Epithelial cell of proximal tubule (primary cell): ENCODE data around the gene KIZ. TPM values are rescaled to one million over a fixed set of nuclear protein-coding genes. Genes with fewer than 3 reads are reported as not detected.

Experiments used
- DNase-seq: peaks from one replicate; pipeline ENCODE4 v3.0.0-alpha.2; 2011; ENCODE audit warnings: low read depth
- H3K4me3 ChIP-seq: 2 replicates; pipeline ENCODE4 v1.5.1; 2011; ENCODE audit warnings: low read depth, mild to moderate bottlenecking, low read length
- total RNA-seq: library from RNA; depleted of rRNA; stranded (reverse); fragments of >200 nt; gene quantifications from 2 replicates; pipeline ENCODE4 v1.2.3, GENCODE V29; 2015
- TF ChIP-seq, protein P1 (sequence below): conservative IDR thresholded peaks from 2 replicates; pipeline ENCODE4 v1.5.1; 2012; ENCODE audit warnings: low read depth, mild to moderate bottlenecking, low read length

KIZ gene
- total RNA-seq = 3.1 and 4.7 TPM in 2 replicates

DNA sequence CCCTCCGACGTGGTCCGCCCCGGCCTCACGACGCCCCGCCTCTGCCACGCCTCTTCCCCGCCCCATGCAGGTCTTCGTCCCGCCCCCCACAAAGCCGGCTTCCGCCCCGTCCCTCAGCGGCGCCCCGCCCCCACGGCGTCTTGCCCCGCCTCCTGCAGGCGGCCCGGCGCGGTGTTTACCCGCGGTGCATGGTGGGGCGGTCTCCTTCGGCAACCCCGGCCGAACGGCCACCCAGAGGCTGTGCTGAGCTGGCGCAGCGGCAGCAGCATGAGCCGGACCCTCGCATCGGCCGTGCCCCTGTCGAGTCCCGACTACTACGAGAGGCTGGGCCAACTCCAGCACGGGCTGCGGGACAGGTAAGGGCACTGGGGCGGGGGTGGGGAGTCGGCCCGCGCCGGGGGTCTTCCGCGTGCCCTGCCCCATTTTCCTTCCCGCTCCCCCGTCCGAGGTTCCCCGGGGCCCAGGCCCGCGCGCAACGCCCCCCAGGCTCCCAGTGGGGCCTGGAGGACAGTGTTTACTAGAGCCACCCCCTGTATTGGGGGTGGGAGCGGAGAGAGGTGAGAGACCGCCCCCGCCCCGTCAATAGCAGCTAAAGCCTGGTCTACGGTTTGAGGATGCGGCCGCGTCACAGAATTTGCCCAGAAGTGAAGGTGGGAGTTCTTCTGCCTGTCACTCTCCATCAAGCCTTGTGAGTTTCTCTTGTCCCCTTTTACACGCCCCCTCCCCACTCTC is at the start of gene KIZ:
Gene KIZ, plus strand, starts transcription at position 234 of the 732 bp plus-strand sequence. Its CDS starts 34 bp downstream, at position 268.
- no peak for DNase-seq
- TF ChIP-seq, protein P1, sequence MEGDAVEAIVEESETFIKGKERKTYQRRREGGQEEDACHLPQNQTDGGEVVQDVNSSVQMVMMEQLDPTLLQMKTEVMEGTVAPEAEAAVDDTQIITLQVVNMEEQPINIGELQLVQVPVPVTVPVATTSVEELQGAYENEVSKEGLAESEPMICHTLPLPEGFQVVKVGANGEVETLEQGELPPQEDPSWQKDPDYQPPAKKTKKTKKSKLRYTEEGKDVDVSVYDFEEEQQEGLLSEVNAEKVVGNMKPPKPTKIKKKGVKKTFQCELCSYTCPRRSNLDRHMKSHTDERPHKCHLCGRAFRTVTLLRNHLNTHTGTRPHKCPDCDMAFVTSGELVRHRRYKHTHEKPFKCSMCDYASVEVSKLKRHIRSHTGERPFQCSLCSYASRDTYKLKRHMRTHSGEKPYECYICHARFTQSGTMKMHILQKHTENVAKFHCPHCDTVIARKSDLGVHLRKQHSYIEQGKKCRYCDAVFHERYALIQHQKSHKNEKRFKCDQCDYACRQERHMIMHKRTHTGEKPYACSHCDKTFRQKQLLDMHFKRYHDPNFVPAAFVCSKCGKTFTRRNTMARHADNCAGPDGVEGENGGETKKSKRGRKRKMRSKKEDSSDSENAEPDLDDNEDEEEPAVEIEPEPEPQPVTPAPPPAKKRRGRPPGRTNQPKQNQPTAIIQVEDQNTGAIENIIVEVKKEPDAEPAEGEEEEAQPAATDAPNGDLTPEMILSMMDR = peak; percentile 37
- peak within 1 kb of the TSS; percentile 94 for H3K4me3 ChIP-seq

DNA sequence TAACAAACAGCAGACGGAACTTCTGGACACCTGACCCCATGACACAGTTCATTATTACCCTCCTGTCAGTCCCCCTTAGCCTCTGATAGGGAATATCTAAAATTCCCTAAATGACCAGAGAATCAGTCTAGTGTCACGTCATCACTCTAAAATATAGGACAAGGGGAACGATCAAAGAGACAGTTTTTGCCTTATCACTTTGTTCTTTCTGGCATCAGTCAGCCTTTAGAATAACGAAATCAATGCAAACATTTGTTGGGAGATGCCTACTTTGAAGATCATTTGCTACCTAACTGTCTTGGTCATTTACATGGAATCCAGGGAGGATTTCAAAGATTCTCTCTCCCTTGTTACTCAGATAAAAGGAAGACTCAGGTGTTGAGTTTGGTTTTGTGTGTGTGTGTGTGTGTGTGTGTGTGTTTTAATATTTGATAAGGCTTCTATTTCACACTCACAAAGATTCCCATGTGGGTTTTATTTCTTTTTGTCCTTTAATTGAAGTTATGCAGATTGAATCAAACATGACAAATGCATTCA is 48.0 kb upstream of the KIZ start:
- no peak overlapping the region for H3K4me3 ChIP-seq
- no peak for DNase-seq
- TF ChIP-seq, protein P1 = no peak

DNA sequence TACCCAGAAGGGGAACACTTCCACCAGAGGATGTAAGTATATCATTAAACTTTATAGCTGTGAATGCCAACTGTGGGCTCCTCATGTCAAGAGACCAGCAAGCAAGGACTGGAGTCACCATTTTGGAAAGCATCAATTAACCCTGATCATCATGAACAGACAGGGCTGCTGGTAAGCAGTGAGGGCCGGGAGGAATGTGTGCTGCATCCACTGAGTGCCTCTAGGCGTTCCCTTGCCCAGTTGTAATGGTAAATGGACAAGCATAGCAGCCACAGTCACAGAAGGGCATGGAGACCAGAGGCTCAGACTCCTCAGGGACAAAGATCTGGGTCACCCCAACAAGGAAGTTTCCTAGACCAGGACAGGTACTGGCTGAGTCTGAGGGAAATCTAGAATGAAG is 43.3 kb upstream of the KIZ start:
- TF ChIP-seq, protein P1 = no peak
- DNase-seq = no peak
- H3K4me3 ChIP-seq = no peak overlapping the region

DNA sequence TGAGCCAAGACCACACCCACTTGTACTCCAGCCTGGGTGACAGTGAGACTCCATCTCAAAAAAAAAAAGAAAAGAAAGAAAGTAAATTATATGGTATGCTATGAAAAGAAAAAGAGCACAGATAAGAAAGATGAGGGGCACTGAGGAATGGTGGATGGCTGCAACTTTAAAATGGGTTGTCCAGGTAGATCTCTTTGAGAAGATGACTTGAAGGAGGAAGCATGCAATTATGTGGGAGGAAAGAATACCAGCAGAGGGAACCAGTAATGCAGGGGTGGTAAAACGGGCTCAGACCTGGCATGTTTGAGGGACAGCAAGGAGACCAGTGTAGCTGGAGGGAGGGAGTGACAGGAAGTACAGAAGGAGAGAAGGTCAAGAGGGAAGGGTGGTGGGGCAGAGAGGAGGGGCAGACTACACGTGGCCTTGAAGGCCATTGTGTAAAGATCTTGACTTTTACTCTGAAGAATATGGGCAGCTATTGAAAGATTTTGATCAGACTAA is 42.0 kb upstream of the KIZ start:
- TF ChIP-seq, protein P1 = no peak
- H3K4me3 ChIP-seq = no peak overlapping the region
- no peak for DNase-seq

GRCh38 chr20:21087862-21088540 is 37.9 kb upstream of the KIZ start:
- DNase-seq = no peak
- no peak overlapping the region for H3K4me3 ChIP-seq
- TF ChIP-seq, protein P1 = no peak

DNA sequence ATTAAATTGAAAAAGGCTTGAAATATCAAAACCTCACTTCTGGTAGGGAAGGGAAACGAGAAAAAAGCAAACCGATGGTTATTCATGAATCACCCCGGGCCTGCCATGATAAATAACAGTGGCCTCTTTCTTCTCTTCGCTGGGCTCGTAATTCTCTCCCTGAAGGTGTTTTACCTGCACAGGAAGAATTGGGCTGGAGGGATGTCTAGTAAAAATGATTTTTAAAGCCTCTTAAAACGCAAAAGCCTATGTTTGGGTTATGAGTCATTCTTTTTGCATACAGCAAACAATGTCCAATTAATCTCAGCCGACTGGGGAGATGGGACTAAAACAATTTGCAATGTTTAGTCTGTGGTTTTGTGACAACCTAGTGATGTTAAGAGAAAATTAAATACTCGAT is 36.5 kb upstream of the KIZ start:
- H3K4me3 ChIP-seq = no peak overlapping the region
- DNase-seq = no peak
- TF ChIP-seq, protein P1 = no peak
